Measurements from ENCODE around the gene SORCS1. TPM values are rescaled to one million over a fixed set of nuclear protein-coding genes. Genes with fewer than 3 reads are reported as not detected.

The SORCS1 gene
- total and polyA plus RNA-seq, 2 donors from 2014 or later: 0.76 to 2.4 TPM

GRCh38 chr10:107075117-107075516 lies 89.4 kb downstream of the SORCS1 start:
- Histone ChIP-seq H3K4me1 (ENCODE audit: control insufficient read depth in 2 of 3, insufficient read depth in 2 of 3, low read depth in 1 of 3, low read length in 3 of 3) (no peaks in the 10 kb centered on the region), H3K4me3 (ENCODE audit: low read length in 3 of 3) (no peak overlapping the region), H3K9ac (ENCODE audit: low read length in 3 of 3) (no peak overlapping the region), H3K27me3 (ENCODE audit: control insufficient read depth, insufficient read depth, low read length) (no peaks in the 10 kb centered on the region), H3K27ac (ENCODE audit: low read depth in 2 of 2, low read length in 2 of 2) (no peak overlapping the region), H3K9me3 (ENCODE audit: control insufficient read depth in 2 of 3, insufficient read depth in 1 of 3, low read length in 3 of 3) (no peaks in the 10 kb centered on the region), H3K36me3 (ENCODE audit: control insufficient read depth in 2 of 3, insufficient read depth in 3 of 3, low read length in 3 of 3) (no peaks in the 10 kb centered on the region)
- no peak for DNase-seq
- intact Hi-C loops (cut with DNase I): no loop called here
- FAIRE-seq: no peak
- no peak for TF ChIP-seq CTCF (IDR thresholded peaks at IDR 0.05; ENCODE audit: borderline replicate concordance, extremely low read depth, insufficient read depth)

GRCh38 chr10:107072786-107073185 lies 91.7 kb downstream of the SORCS1 start:
- Histone ChIP-seq H3K36me3 (ENCODE audit: control insufficient read depth in 2 of 3, insufficient read depth in 3 of 3, low read length in 3 of 3) (no peaks in the 10 kb centered on the region), H3K4me1 (ENCODE audit: control insufficient read depth in 2 of 3, insufficient read depth in 2 of 3, low read depth in 1 of 3, low read length in 3 of 3) (no peaks in the 10 kb centered on the region), H3K9ac (ENCODE audit: low read length in 3 of 3) (no peak overlapping the region), H3K27ac (ENCODE audit: low read depth in 2 of 2, low read length in 2 of 2) (no peak overlapping the region), H3K9me3 (ENCODE audit: control insufficient read depth in 2 of 3, insufficient read depth in 1 of 3, low read length in 3 of 3) (no peaks in the 10 kb centered on the region), H3K27me3 (ENCODE audit: control insufficient read depth, insufficient read depth, low read length) (no peaks in the 10 kb centered on the region), H3K4me3 (ENCODE audit: low read length in 3 of 3) (no peak overlapping the region)
- no peak for FAIRE-seq
- no peak for TF ChIP-seq CTCF (IDR thresholded peaks at IDR 0.05; ENCODE audit: borderline replicate concordance, extremely low read depth, insufficient read depth)
- intact Hi-C loops (cut with DNase I): no loop called here
- no peak for DNase-seq

GRCh38 chr10:107072028-107072427 lies 92.5 kb downstream of the SORCS1 start:
- H3K4me3 ChIP-seq (ENCODE audit: low read length in 3 of 3): no peak overlapping the region
- FAIRE-seq: no peak
- H3K27me3 ChIP-seq (ENCODE audit: control insufficient read depth, insufficient read depth, low read length): no peaks in the 10 kb centered on the region
- no peak for TF ChIP-seq CTCF (IDR thresholded peaks at IDR 0.05; ENCODE audit: borderline replicate concordance, extremely low read depth, insufficient read depth)
- no peak overlapping the region for H3K27ac ChIP-seq (ENCODE audit: low read depth in 2 of 2, low read length in 2 of 2)
- no peaks in the 10 kb centered on the region for H3K36me3 ChIP-seq (ENCODE audit: control insufficient read depth in 2 of 3, insufficient read depth in 3 of 3, low read length in 3 of 3)
- H3K9ac ChIP-seq (ENCODE audit: low read length in 3 of 3): no peak overlapping the region
- H3K4me1 ChIP-seq (ENCODE audit: control insufficient read depth in 2 of 3, insufficient read depth in 2 of 3, low read depth in 1 of 3, low read length in 3 of 3): no peaks in the 10 kb centered on the region
- intact Hi-C loops (cut with DNase I): no loop called here
- no peak for DNase-seq
- H3K9me3 ChIP-seq (ENCODE audit: control insufficient read depth in 2 of 3, insufficient read depth in 1 of 3, low read length in 3 of 3): no peaks in the 10 kb centered on the region

GRCh38 chr10:107071301-107071700 lies 93.2 kb downstream of the SORCS1 start:
- no peak for TF ChIP-seq CTCF (IDR thresholded peaks at IDR 0.05; ENCODE audit: borderline replicate concordance, extremely low read depth, insufficient read depth)
- H3K27ac ChIP-seq (ENCODE audit: low read depth in 2 of 2, low read length in 2 of 2): no peak overlapping the region
- H3K36me3 ChIP-seq (ENCODE audit: control insufficient read depth in 2 of 3, insufficient read depth in 3 of 3, low read length in 3 of 3): no peaks in the 10 kb centered on the region
- H3K9me3 ChIP-seq (ENCODE audit: control insufficient read depth in 2 of 3, insufficient read depth in 1 of 3, low read length in 3 of 3): no peaks in the 10 kb centered on the region
- H3K9ac ChIP-seq (ENCODE audit: low read length in 3 of 3): no peak overlapping the region
- DNase-seq (no peak), FAIRE-seq (no peak)
- no peak overlapping the region for H3K4me3 ChIP-seq (ENCODE audit: low read length in 3 of 3)
- H3K27me3 ChIP-seq (ENCODE audit: control insufficient read depth, insufficient read depth, low read length): no peaks in the 10 kb centered on the region
- no peaks in the 10 kb centered on the region for H3K4me1 ChIP-seq (ENCODE audit: control insufficient read depth in 2 of 3, insufficient read depth in 2 of 3, low read depth in 1 of 3, low read length in 3 of 3)
- intact Hi-C loops (cut with DNase I): no loop called here
